H9 (cell line): ENCODE data around the gene AKIRIN1. TPM values are rescaled to one million over a fixed set of nuclear protein-coding genes. Genes with fewer than 3 reads are reported as not detected.

Experiments used
- DNase-seq: peaks from one replicate; pipeline ENCODE4 v3.0.0-alpha.2; 2017
- H2AFZ ChIP-seq: one replicate; pipeline ENCODE4 v1.6.1; 2013; ENCODE audit warnings: mild to moderate bottlenecking, low read length, control low read depth, moderate library complexity
- H2AK5ac ChIP-seq: 2 replicates; pipeline ENCODE4 v1.6.1; 2013; ENCODE audit warnings: low read length, control low read depth, mixed read lengths; ENCODE audit not compliant: insufficient read length
- H2BK120ac ChIP-seq: one replicate; pipeline ENCODE4 v1.6.1; 2013; ENCODE audit warnings: low read depth, mild to moderate bottlenecking, low read length, control low read depth, inconsistent platforms; ENCODE audit not compliant: poor library complexity, severe bottlenecking
- H2BK12ac ChIP-seq: 2 replicates; pipeline ENCODE4 v1.6.1; 2013; ENCODE audit warnings: low read length, control low read depth, mixed read lengths, low read depth; ENCODE audit not compliant: insufficient read length
- H2BK15ac ChIP-seq: 2 replicates; pipeline ENCODE4 v1.6.1; 2013; ENCODE audit warnings: low read depth, low read length, control low read depth
- H2BK20ac ChIP-seq: one replicate; pipeline ENCODE4 v1.6.1; 2013; ENCODE audit warnings: low read depth, mild to moderate bottlenecking, low read length, control low read depth, inconsistent platforms; ENCODE audit not compliant: poor library complexity, severe bottlenecking
- H2BK5ac ChIP-seq: 2 replicates; pipeline ENCODE4 v1.6.1; 2013; ENCODE audit warnings: low read length, control low read depth, mixed read lengths; ENCODE audit not compliant: insufficient read length
- H3K14ac ChIP-seq: 2 replicates; pipeline ENCODE4 v1.6.1; 2013; ENCODE audit warnings: low read length, control low read depth; ENCODE audit not compliant: insufficient read depth
- H3K18ac ChIP-seq: 2 replicates; pipeline ENCODE4 v1.6.1; 2013; ENCODE audit warnings: low read depth, mild to moderate bottlenecking, mixed read lengths, low read length, control low read depth; ENCODE audit not compliant: insufficient read length
- H3K23ac ChIP-seq: 2 replicates; pipeline ENCODE4 v1.6.1; 2013; ENCODE audit warnings: low read length, control low read depth, mixed read lengths, low read depth; ENCODE audit not compliant: insufficient read length
- H3K23me2 ChIP-seq: 2 replicates; pipeline ENCODE4 v1.6.1; 2013; ENCODE audit warnings: low read depth, mild to moderate bottlenecking, mixed read lengths, low read length, control low read depth; ENCODE audit not compliant: insufficient read length, poor library complexity, severe bottlenecking
- H3K27ac ChIP-seq: 2 replicates; pipeline ENCODE4 v1.5.1; 2013; ENCODE audit warnings: low read length, control low read depth, mixed read lengths, low read depth; ENCODE audit not compliant: insufficient read length
- H3K27me3 ChIP-seq: 2 replicates; pipeline ENCODE4 v1.6.1; 2013; ENCODE audit warnings: low read length, control low read depth, inconsistent platforms; ENCODE audit not compliant: insufficient read depth
- H3K4ac ChIP-seq: 2 replicates; pipeline ENCODE4 v1.6.1; 2013; ENCODE audit warnings: low read depth, mild to moderate bottlenecking, control low read depth, inconsistent platforms, low read length, moderate library complexity
- H3K4me1 ChIP-seq: 2 replicates; pipeline ENCODE4 v1.6.1; 2013; ENCODE audit warnings: low read length, control low read depth, inconsistent platforms; ENCODE audit not compliant: insufficient read depth
- H3K4me2 ChIP-seq: 2 replicates; pipeline ENCODE4 v1.6.1; 2013; ENCODE audit warnings: low read length, control low read depth, mixed read lengths; ENCODE audit not compliant: insufficient read length, insufficient read depth
- H3K56ac ChIP-seq: 2 replicates; pipeline ENCODE4 v1.6.1; 2013; ENCODE audit warnings: low read depth, mild to moderate bottlenecking, mixed read lengths, low read length, control low read depth; ENCODE audit not compliant: insufficient read length
- H3K79me1 ChIP-seq: 2 replicates; pipeline ENCODE4 v1.6.1; 2013; ENCODE audit warnings: low read depth, mild to moderate bottlenecking, moderate library complexity, low read length, control low read depth, inconsistent platforms; ENCODE audit not compliant: insufficient read depth, poor library complexity, severe bottlenecking
- H3K79me2 ChIP-seq: 2 replicates; pipeline ENCODE4 v1.6.1; 2013; ENCODE audit warnings: low read length, control low read depth, inconsistent platforms; ENCODE audit not compliant: insufficient read depth
- H3K9ac ChIP-seq: 2 replicates; pipeline ENCODE4 v1.6.1; 2013; ENCODE audit warnings: low read length, control low read depth, mixed read lengths; ENCODE audit not compliant: insufficient read length; ENCODE audit errors: extremely low read depth
- H3K9me3 ChIP-seq: one replicate; pipeline ENCODE4 v1.6.1; 2013; ENCODE audit warnings: low read depth, low read length, inconsistent platforms; ENCODE audit not compliant: control insufficient read depth
- H3T11ph ChIP-seq: one replicate; pipeline ENCODE4 v1.6.1; 2013; ENCODE audit warnings: mild to moderate bottlenecking, low read length, control low read depth, inconsistent platforms
- H4K20me1 ChIP-seq: one replicate; pipeline ENCODE4 v1.6.1; 2013; ENCODE audit not compliant: control insufficient read depth, insufficient read length, insufficient read depth
- H4K5ac ChIP-seq: 2 replicates; pipeline ENCODE4 v1.6.1; 2013; ENCODE audit warnings: low read depth, mild to moderate bottlenecking, mixed read lengths, low read length, control low read depth; ENCODE audit not compliant: insufficient read length
- H4K8ac ChIP-seq: replicated peaks from 2 replicates; pipeline ENCODE4 v1.6.1; 2013; ENCODE audit warnings: low read length, control low read depth, mixed read lengths, low read depth; ENCODE audit not compliant: insufficient read length
- H4K91ac ChIP-seq: 2 replicates; pipeline ENCODE4 v1.6.1; 2013; ENCODE audit warnings: low read depth, mild to moderate bottlenecking, moderate library complexity, mixed read lengths, low read length, control low read depth; ENCODE audit not compliant: insufficient read length
- H3K27ac Mint-ChIP-seq, 3 experiments: 2 replicates in 2 of 3; 3 replicates in 1 of 3; pipeline ENCODE4 v1.8.0; 2020 to 2021; ENCODE audit warnings: mixed read lengths in 3 of 3, mild to moderate bottlenecking in 1 of 3, moderate library complexity in 1 of 3
- H3K27me3 Mint-ChIP-seq: 2 replicates; pipeline ENCODE4 v1.8.0; 2021; ENCODE audit warnings: low read depth, mild to moderate bottlenecking, moderate library complexity, mixed read lengths
- H3K36me3 Mint-ChIP-seq, 3 experiments: 2 replicates in 2 of 3; 3 replicates in 1 of 3; pipeline ENCODE4 v1.8.0; 2020 to 2021; ENCODE audit warnings: low read depth in 3 of 3, mixed read lengths in 3 of 3; ENCODE audit not compliant: insufficient read depth in 1 of 3
- H3K4me1 Mint-ChIP-seq, 2 experiments: 2 replicates each; pipeline ENCODE4 v1.8.0; 2020; ENCODE audit warnings: mixed read lengths in 2 of 2
- H3K4me3 Mint-ChIP-seq, 2 experiments: 2 replicates in 1 of 2; 3 replicates in 1 of 2; pipeline ENCODE4 v1.8.0; 2020 to 2021; ENCODE audit warnings: mild to moderate bottlenecking in 2 of 2, mixed read lengths in 2 of 2, moderate library complexity in 1 of 2
- H3K9me3 Mint-ChIP-seq, 2 experiments: 2 replicates in 1 of 2; 3 replicates in 1 of 2; pipeline ENCODE4 v1.8.0; 2020; ENCODE audit warnings: mild to moderate bottlenecking in 2 of 2, mixed read lengths in 2 of 2, moderate library complexity in 1 of 2
- WGBS: extraction: QIAGEN DNeasy Blood & Tissue Kit; methylation state at CpG from one replicate; pipeline ENCODE4 v1.1.7; 2013; ENCODE audit warnings: missing lambda C conversion rate, low lambda C conversion rate, mixed read lengths; ENCODE audit not compliant: insufficient read length; ENCODE audit errors: extremely low coverage; 5-methylcytosine and 5-hydroxymethylcytosine counted together
- total RNA-seq: library from RNA; stranded (reverse); gene quantifications from 2 replicates; pipeline ENCODE4 v1.2.1, GENCODE V29; 2021
- TF ChIP-seq, protein P1 (sequence below): fragments of 200-600 bp; sonication (generic); conservative IDR thresholded peaks from 3 replicates; pipeline ENCODE4 v1.8.0; 2021; ENCODE audit warnings: antibody characterized with exemption, mild to moderate bottlenecking

Gene AKIRIN1
- total RNA-seq, 1 experiment from 2014 or later = 237 TPM

DNA sequence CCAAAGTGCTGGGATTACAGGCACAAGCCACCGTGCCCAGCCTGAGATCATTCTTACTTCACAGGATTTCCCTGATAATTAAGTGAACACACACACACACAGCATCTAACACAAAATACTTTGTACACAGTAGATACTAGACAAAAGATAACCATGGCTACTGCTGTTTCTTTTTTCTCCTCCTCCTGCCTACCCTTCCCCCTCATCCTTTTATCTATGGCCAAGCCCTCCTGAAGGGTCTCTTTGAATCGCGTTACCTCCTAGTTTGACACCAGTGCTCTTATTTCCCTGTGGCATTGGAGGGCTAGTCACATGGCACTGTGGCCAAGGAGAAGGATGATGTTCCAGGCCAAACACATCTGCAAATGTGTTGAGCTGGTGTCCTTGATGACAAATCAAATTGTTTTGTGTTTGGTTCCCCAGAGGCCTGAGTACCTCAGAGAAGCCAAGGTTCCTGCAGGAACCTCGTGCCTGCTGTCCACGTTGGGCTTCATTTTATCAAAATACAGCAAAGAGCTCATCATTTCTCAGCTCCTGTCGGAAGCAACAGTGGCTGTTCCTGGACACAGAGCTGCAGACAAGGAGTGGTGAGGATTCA is 55.6 kb downstream of the AKIRIN1 start:
- H3K27ac ChIP-seq = no peak overlapping the region
- no peaks in the 10 kb centered on the region; the same call in 1 of the 2 replicates for H3K27me3 Mint-ChIP-seq

More for the DNA sequence above, 55.6 kb downstream of the AKIRIN1 start:
- H2BK12ac ChIP-seq = no peak overlapping the region
- H3K4me1 Mint-ChIP-seq = peaks cover 4 to 14% of the 10 kb centered on the region in 2 experiments
- no peaks in the 10 kb centered on the region for H3K9me3 ChIP-seq
- no peak overlapping the region for H4K5ac ChIP-seq
- no peak overlapping the region for H3K4ac ChIP-seq
- no peak overlapping the region for H2BK20ac ChIP-seq
- no peak overlapping the region for H3K4me2 ChIP-seq
- no peak overlapping the region for H3K56ac ChIP-seq
- no peak overlapping the region for H3K14ac ChIP-seq
- no peak overlapping the region for H2BK15ac ChIP-seq
- H3K79me2 ChIP-seq = no peaks in the 10 kb centered on the region
- no peaks in the 10 kb centered on the region for H3K27me3 ChIP-seq
- no peak overlapping the region for H3T11ph ChIP-seq
- H4K8ac ChIP-seq = no peak overlapping the region
- H2AFZ ChIP-seq = no peak overlapping the region
- H3K4me3 Mint-ChIP-seq = no peak overlapping the region
- no peak overlapping the region for H3K23ac ChIP-seq
- H3K79me1 ChIP-seq = no peaks in the 10 kb centered on the region
- no CpG with 5 or more reads among the region's 6 CpGs for WGBS
- no peak overlapping the region for H3K9ac ChIP-seq
- H3K9me3 Mint-ChIP-seq = no peaks in the 10 kb centered on the region
- no peaks in the 10 kb centered on the region for H3K23me2 ChIP-seq
- H4K91ac ChIP-seq = no peak overlapping the region
- no peaks in the 10 kb centered on the region for H4K20me1 ChIP-seq
- H3K4me1 ChIP-seq = no peaks in the 10 kb centered on the region
- H2AK5ac ChIP-seq = no peak overlapping the region
- DNase-seq = no peak
- H2BK120ac ChIP-seq = no peak overlapping the region
- H3K18ac ChIP-seq = no peak overlapping the region
- peaks cover 5 to 27% (median 24%) of the 10 kb centered on the region in 3 experiments; a peak in 4 of 7 replicates for H3K36me3 Mint-ChIP-seq
- TF ChIP-seq, protein P1, sequence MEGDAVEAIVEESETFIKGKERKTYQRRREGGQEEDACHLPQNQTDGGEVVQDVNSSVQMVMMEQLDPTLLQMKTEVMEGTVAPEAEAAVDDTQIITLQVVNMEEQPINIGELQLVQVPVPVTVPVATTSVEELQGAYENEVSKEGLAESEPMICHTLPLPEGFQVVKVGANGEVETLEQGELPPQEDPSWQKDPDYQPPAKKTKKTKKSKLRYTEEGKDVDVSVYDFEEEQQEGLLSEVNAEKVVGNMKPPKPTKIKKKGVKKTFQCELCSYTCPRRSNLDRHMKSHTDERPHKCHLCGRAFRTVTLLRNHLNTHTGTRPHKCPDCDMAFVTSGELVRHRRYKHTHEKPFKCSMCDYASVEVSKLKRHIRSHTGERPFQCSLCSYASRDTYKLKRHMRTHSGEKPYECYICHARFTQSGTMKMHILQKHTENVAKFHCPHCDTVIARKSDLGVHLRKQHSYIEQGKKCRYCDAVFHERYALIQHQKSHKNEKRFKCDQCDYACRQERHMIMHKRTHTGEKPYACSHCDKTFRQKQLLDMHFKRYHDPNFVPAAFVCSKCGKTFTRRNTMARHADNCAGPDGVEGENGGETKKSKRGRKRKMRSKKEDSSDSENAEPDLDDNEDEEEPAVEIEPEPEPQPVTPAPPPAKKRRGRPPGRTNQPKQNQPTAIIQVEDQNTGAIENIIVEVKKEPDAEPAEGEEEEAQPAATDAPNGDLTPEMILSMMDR = no peak
- H2BK5ac ChIP-seq = no peak overlapping the region
- H3K27ac Mint-ChIP-seq = peak overlapping the region in 2 of 3 experiments; percentile 59 to 77; a peak in 5 of 7 replicates
